Astrocyte (in vitro differentiated cells and primary cell): ENCODE results near the gene IGSF21. TPM values are rescaled to one million over a fixed set of nuclear protein-coding genes. Genes with fewer than 3 reads are reported as not detected.

Experiments
- DNase-seq: peaks from one replicate; pipeline ENCODE4 v3.0.0-alpha.2; 2010; ENCODE audit warnings: low read depth
- FAIRE-seq: peaks from 2 replicates; lab custom pipeline; 2011; peaks lifted over from hg19 to GRCh38; lab: Jason Lieb, UNC
- H2AFZ ChIP-seq: 2 replicates; pipeline ENCODE4 v1.6.0; 2012; ENCODE audit warnings: low read depth, low read length, inconsistent platforms
- H3K27ac ChIP-seq: 2 replicates; pipeline ENCODE4 v1.5.1; 2011; ENCODE audit warnings: low read depth, low read length, inconsistent platforms
- H3K27me3 ChIP-seq: 2 replicates; pipeline ENCODE4 v1.6.0; 2011; ENCODE audit warnings: low read length, inconsistent platforms; ENCODE audit not compliant: insufficient read depth
- H3K36me3 ChIP-seq: 2 replicates; pipeline ENCODE4 v1.5.1; 2011; ENCODE audit warnings: low read length, inconsistent platforms; ENCODE audit not compliant: insufficient read depth
- H3K4me1 ChIP-seq: 2 replicates; pipeline ENCODE4 v1.5.1; 2011; ENCODE audit warnings: low read length, inconsistent platforms; ENCODE audit not compliant: insufficient read depth
- H3K4me2 ChIP-seq: 2 replicates; pipeline ENCODE4 v1.6.0; 2012; ENCODE audit warnings: low read length, inconsistent platforms
- H3K4me3 ChIP-seq: 2 replicates; pipeline ENCODE4 v1.5.1; 2011; ENCODE audit warnings: low read depth, mild to moderate bottlenecking, low read length, inconsistent platforms; ENCODE audit not compliant: insufficient read depth
- H3K79me2 ChIP-seq: 2 replicates; pipeline ENCODE4 v1.6.0; 2012; ENCODE audit warnings: mild to moderate bottlenecking, low read length, inconsistent platforms; ENCODE audit not compliant: insufficient read depth
- H3K9ac ChIP-seq: 2 replicates; pipeline ENCODE4 v1.6.0; 2012; ENCODE audit warnings: mild to moderate bottlenecking, low read length, inconsistent platforms
- H3K9me3 ChIP-seq: 2 replicates; pipeline ENCODE4 v1.5.1; 2012; ENCODE audit warnings: low read depth, mild to moderate bottlenecking, low read length, inconsistent platforms; ENCODE audit not compliant: insufficient read depth
- H4K20me1 ChIP-seq: 2 replicates; pipeline ENCODE4 v1.6.0; 2012; ENCODE audit warnings: low read length, inconsistent platforms; ENCODE audit not compliant: insufficient read depth
- H3K27ac Mint-ChIP-seq: one replicate; pipeline ENCODE4 v1.8.0; 2021; ENCODE audit warnings: mild to moderate bottlenecking, mixed read lengths; ENCODE audit not compliant: unreplicated experiment
- H3K27me3 Mint-ChIP-seq: one replicate; pipeline ENCODE4 v1.8.0; 2021; ENCODE audit warnings: low read depth, mixed read lengths; ENCODE audit not compliant: unreplicated experiment
- H3K36me3 Mint-ChIP-seq: one replicate; pipeline ENCODE4 v1.8.0; 2021; ENCODE audit warnings: low read depth, mixed read lengths; ENCODE audit not compliant: unreplicated experiment
- H3K4me1 Mint-ChIP-seq: one replicate; pipeline ENCODE4 v1.8.0; 2021; ENCODE audit warnings: low read depth, mixed read lengths; ENCODE audit not compliant: unreplicated experiment
- H3K4me3 Mint-ChIP-seq: one replicate; pipeline ENCODE4 v1.8.0; 2021; ENCODE audit warnings: mild to moderate bottlenecking, moderate library complexity, mixed read lengths; ENCODE audit not compliant: unreplicated experiment
- H3K9me3 Mint-ChIP-seq: one replicate; pipeline ENCODE4 v1.8.0; 2021; ENCODE audit warnings: mild to moderate bottlenecking, mixed read lengths; ENCODE audit not compliant: unreplicated experiment
- CTCF ChIP-seq: IDR thresholded peaks from 2 replicates; pipeline ENCODE4 v1.5.1; 2011; ENCODE audit warnings: low read depth, mild to moderate bottlenecking, inconsistent platforms, low read length, moderate library complexity; ENCODE audit not compliant: insufficient read depth
- EZH2 ChIP-seq: IDR thresholded peaks from 2 replicates; pipeline ENCODE4 v1.6.1; 2012; ENCODE audit warnings: mild to moderate bottlenecking, low read length, inconsistent platforms; ENCODE audit not compliant: insufficient read depth
- total RNA-seq: library from RNA; stranded (reverse); gene quantifications from 2 replicates; pipeline ENCODE4 v1.2.1, GENCODE V29; 2021

Gene IGSF21
- total RNA-seq, 1 donor from 2014 or later, result not detected

DNA sequence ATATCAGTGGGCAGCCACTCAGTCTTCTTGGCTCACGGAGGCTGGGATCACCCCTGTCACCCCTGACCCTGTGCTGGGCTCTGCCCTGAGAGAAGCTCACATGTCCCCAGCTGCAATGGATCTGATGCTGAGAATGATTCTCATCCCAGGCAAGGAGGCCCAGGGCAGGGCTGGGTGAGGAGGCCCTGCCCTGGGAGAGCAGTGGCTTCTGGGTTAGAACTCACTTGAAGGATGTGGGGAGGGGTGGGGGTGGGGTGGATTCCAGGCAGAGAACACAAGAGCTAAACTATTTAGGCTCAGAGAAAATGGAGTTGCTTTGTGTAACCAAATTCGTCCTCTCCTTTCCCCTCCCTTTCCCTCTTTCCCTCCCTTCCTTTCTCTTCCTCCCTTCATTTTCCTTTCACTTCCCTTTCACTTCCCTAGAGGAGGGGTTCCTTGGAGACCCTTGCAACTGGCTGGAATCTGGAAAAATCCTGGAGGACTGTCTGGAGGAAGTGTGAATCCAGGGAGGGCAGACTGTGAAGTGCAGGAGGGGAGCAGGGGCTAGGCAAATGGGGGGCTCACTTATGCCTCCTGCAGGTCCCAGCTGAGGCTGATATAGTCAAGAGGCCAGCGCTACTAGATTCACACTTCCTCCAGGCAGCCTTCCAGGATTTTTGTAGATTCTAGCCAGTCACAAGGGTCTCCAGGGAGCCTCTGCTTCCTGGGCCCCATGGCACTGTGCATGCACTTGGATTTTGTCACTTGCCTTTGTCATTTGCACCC lies 47.0 kb downstream of the IGSF21 start:
- no peak overlapping the region for H3K4me2 ChIP-seq
- DNase-seq (no peak), FAIRE-seq (no peak)
- Mint-ChIP-seq H3K27ac (peak overlapping the region; percentile 38), H3K36me3 (no peaks in the 10 kb centered on the region), H3K4me1 (peaks cover 4% of the 10 kb centered on the region), H3K9me3 (no peaks in the 10 kb centered on the region), H3K4me3 (no peak overlapping the region), H3K27me3 (peaks cover 50% of the 10 kb centered on the region)
- H2AFZ ChIP-seq, result no peak overlapping the region
- no peaks in the 10 kb centered on the region for H4K20me1 ChIP-seq
- no peak for TF ChIP-seq CTCF
- no peak for TF ChIP-seq EZH2
- no peak overlapping the region for H3K4me3 ChIP-seq
- H3K9ac ChIP-seq, result no peak overlapping the region
- no peak overlapping the region for H3K27ac ChIP-seq
- H3K36me3 ChIP-seq, result no peaks in the 10 kb centered on the region
- H3K9me3 ChIP-seq, result no peaks in the 10 kb centered on the region
- peaks cover 2% of the 10 kb centered on the region for H3K27me3 ChIP-seq
- no peaks in the 10 kb centered on the region for H3K4me1 ChIP-seq
- H3K79me2 ChIP-seq, result no peaks in the 10 kb centered on the region

GRCh38 chr1:18155881-18156385 lies 48.3 kb downstream of the IGSF21 start:
- H3K36me3 Mint-ChIP-seq, result no peaks in the 10 kb centered on the region
- no peak for FAIRE-seq

More at GRCh38 chr1:18155881-18156385, 48.3 kb downstream of the IGSF21 start:
- Histone ChIP-seq H3K4me3 (no peak overlapping the region), H3K4me2 (no peak overlapping the region), H3K79me2 (no peaks in the 10 kb centered on the region), H3K9ac (no peak overlapping the region), H2AFZ (no peak overlapping the region), H3K27ac (no peak overlapping the region), H3K27me3 (peaks cover 2% of the 10 kb centered on the region), H4K20me1 (no peaks in the 10 kb centered on the region), H3K4me1 (no peaks in the 10 kb centered on the region), H3K36me3 (no peaks in the 10 kb centered on the region), H3K9me3 (no peaks in the 10 kb centered on the region)
- peaks cover 54% of the 10 kb centered on the region for H3K27me3 Mint-ChIP-seq
- H3K4me3 Mint-ChIP-seq, result no peak overlapping the region
- H3K27ac Mint-ChIP-seq, result no peak overlapping the region
- H3K9me3 Mint-ChIP-seq, result no peaks in the 10 kb centered on the region
- H3K4me1 Mint-ChIP-seq, result peaks cover 4% of the 10 kb centered on the region
- no peak for TF ChIP-seq EZH2
- no peak for TF ChIP-seq CTCF
- DNase-seq, result no peak
